Gastrocnemius medialis (tissue), 4 donors: Measurements from ENCODE around the gene SETD1B.

Experiments
- CTCF ChIP-seq, 5 experiments: fragments of 450-650 bp in 3 of 5; fragments of 200-600 bp in 2 of 5; sonication (generic) in 2 of 5; IDR thresholded peaks in 4 of 5; conservative IDR thresholded peaks in 1 of 5; 1 replicate in 4 of 5; 2 replicates in 1 of 5; pipeline ENCODE4 v1.5.1; 2016 to 2019; ENCODE audit warnings: antibody characterized with exemption in 5 of 5, mild to moderate bottlenecking in 3 of 5, moderate library complexity in 3 of 5
- POLR2A ChIP-seq, 2 donors: fragments of 450-650 bp; IDR thresholded peaks; one replicate each; pipeline ENCODE4 v1.6.1; 2017; ENCODE audit warnings: antibody characterized with exemption in 2 of 2, mild to moderate bottlenecking in 2 of 2, moderate library complexity in 2 of 2

- TF ChIP-seq CTCF (IDR thresholded peaks at IDR 0.05 in 4 of 5, conservative IDR thresholded peaks at IDR 0.05 in 1 of 5): no peak
- no peak for TF ChIP-seq POLR2A (IDR thresholded peaks at IDR 0.05)
Observed at GRCh38 chr12:121866331-121866730, 62.5 kb downstream of the SETD1B start.
